GM19324 (cell line): ENCODE data around the gene UHRF1.
A peak's percentile ranks its signal among the peaks of the same experiment; 100 is the strongest.
"Not testable (repeated sequence)": the region's sequence is repeated elsewhere in the genome, so short reads cannot be mapped to it uniquely, and the experiment has no call there.

Source experiments
- ATAC-seq: cut with Tn5 transposase; IDR thresholded peaks from one replicate; pipeline ENCODE4 v1.9.1; 2021; ENCODE audit warnings: mild to moderate bottlenecking, moderate library complexity; ENCODE audit not compliant: unreplicated experiment, low FRiP score

Gene UHRF1

DNA sequence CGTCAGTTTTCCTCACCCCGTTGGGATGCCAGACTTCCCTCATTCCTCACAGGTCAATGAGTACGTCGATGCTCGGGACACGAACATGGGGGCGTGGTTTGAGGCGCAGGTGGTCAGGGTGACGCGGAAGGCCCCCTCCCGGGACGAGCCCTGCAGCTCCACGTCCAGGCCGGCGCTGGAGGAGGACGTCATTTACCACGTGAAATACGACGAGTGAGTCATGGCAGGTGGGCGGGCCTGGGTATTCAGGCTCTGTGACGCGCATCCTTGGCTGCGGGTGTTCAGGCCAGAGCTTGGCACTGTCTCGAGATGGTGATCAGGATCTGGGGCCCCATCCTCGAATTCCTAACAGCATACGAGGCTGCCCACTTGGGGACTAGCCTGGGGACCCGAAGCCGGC is 21.4 kb downstream of the UHRF1 start:
- ATAC-seq, result no peak

DNA sequence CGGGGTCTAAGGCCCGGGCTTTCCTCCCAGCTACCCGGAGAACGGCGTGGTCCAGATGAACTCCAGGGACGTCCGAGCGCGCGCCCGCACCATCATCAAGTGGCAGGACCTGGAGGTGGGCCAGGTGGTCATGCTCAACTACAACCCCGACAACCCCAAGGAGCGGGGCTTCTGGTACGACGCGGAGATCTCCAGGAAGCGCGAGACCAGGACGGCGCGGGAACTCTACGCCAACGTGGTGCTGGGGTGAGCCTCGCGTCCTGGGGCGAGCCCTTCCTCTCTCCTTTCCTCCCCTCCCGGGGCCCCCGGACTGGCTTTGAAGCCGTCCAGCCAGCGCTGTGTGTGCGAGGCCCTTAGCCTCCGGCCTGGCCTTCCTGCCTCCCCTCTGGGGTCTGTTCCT is 23.4 kb downstream of the UHRF1 start:
- no peak for ATAC-seq

DNA sequence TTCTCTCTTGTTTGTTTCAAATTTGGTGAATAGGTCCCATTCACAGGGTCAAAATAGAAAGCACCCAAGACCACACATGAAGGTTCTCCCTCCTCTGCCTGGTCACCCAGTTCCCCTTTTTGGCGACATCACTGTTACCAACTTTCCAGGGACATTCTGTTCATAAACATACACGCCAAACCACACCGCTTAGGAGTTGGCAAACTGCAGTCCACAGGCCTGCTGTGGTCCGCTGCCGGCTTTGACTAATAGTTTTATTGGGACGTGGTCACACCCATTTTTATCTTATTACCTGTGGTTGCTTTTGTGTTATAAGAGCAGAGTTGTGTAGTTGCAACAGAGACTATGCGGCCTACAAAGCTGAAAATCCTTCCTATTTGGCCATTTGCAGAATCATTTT is 24.2 kb downstream of the UHRF1 start:
- ATAC-seq, result no peak

DNA sequence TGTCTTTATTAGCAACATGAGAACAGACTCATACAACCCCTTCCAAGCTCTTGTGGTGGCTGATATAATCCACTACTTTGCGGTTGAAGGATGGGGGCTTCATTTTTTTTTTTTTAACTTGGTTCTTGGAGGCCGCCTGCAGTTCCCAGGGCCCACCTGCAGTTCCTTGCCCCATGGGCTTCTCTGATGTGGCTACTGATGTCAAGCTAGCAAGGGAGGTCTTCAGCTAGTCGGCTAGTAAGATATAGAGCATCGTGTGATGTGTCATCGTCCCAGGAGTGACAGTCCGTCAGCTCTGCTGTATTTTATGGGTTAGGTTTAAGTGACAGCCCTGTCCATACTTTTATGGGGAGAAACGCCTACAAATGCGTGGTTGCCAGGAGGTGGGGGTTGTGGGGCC is 26.1 kb downstream of the UHRF1 start:
- ATAC-seq, result no peak

DNA sequence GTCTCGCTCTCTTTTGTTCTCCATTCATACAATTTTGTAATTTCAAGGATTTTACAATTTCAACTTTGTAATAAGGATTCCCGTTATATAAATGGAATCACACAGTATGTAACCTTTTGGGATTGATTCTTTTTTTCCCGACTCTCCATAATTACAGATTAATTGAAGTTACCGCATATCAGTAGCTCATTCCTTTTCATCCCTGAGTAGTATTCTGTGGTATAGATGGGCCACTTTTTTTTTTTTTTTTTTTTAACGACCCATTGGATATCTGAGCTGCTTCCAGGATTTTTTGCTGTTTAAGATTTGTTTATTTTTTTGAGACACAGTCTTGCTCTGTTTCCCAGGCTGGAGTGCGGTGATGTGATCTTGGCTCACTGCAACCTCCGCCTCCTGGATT is 27.8 kb downstream of the UHRF1 start:
- ATAC-seq, result no peak

DNA sequence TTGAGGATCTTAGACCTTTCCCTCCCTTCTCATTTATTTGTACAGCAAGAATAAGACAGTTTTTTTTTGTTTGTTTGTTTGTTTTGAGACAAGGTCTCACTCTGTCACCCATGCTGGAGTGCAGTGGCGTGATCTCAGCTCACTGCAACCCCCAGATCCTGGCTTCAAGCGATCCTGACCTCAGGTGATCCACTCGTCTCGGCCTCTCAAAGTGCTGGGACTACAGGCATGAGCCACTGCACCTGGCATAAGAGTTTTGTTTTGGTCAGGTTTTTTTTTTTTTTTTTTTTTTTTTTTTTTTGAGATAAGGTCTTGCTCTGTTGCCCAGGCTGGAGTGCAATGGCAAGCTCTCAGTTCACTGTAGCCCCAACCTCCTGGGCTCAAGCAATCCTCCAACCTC is 29.2 kb downstream of the UHRF1 start:
- not testable (repeated sequence) for ATAC-seq

DNA sequence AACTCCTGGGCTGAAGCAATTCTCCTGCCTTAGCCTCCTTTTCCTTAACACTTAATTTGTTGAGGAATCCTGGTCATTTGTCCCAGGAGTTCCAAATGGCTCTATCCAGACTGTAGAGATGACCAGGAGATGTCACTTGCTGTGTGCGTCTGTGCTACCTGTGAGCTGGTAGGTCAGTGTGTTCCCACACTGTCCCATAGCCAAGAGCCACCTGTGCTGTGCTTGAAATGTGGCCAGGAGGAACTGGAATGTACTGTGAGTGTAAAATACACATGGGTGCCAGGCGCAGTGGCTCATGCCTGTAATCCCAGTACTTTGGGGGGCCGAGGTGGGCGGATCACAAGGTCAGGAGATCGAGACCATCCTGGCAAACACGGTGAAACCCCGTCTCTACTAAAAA is 30.2 kb downstream of the UHRF1 start:
- ATAC-seq, result no peak

DNA sequence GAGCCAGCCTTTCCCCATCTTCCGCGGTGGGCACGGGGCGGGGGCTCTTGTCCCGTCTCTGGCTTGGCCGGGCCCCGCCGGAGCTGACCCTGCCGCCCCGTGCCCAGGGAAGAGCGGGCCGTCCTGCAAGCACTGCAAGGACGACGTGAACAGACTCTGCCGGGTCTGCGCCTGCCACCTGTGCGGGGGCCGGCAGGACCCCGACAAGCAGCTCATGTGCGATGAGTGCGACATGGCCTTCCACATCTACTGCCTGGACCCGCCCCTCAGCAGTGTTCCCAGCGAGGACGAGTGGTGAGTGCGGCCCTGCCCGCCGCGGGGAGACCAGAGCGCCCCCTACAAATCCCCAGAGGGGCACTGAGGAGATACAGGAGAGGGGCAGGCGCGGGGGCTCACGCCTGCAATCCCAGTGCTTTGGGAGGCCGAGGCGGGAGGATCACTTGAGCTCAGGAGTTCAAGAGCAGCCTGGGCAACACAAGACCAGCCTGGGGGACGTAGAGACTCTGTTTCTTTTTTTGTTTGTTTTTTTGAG is 32.4 kb downstream of the UHRF1 start:
- not testable (repeated sequence) for ATAC-seq

DNA sequence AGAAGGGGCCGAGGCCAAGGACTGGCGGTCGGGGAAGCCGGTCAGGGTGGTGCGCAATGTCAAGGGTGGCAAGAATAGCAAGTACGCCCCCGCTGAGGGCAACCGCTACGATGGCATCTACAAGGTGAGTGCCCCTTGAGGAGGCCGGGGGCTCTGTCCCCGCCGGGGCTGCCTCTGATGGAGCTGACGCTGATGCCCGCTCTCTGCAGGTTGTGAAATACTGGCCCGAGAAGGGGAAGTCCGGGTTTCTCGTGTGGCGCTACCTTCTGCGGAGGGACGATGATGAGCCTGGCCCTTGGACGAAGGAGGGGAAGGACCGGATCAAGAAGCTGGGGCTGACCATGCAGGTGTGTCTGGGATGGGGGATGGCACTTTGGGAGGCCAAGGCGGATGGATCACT is 41.3 kb downstream of the UHRF1 start:
- not testable (repeated sequence) for ATAC-seq

DNA sequence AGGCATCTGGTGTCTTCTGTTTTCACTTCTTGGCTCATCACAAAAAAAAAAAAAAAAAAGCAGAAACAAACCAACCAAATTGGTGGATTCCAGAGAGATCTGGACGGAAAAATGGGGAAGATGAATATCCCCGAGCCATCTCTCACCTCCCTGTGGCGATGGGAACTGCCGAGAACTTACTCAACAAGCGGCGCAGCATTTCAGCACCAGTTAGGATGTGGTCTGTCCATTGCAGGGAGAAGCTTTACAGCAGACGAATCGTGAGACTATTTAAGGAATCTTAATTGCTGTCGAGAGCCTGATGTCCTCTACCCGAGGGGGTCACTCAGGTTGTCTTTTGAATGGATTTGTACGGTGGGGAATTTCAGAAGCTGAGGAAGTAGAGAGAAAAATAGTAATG is 42.4 kb downstream of the UHRF1 start:
- no peak for ATAC-seq

DNA sequence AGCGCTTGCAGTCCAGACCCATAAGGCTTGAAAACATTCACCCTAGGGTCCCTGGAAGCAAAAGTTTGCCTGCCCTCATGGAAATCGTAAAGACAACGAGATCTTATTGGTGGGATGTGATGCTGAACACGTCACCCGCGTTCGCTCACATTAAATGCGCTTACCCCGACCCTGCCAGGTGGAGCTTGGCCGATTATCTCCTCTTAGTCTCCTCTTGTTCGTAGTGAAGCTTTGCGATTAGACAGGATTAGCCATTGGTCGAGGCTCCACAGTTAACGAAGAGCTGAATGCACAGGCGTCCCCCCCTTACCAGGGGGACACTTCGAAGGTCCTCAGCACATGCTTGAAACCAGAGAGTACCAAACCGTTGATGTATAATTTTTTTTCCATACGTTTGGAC is 43.6 kb downstream of the UHRF1 start:
- no peak for ATAC-seq

DNA sequence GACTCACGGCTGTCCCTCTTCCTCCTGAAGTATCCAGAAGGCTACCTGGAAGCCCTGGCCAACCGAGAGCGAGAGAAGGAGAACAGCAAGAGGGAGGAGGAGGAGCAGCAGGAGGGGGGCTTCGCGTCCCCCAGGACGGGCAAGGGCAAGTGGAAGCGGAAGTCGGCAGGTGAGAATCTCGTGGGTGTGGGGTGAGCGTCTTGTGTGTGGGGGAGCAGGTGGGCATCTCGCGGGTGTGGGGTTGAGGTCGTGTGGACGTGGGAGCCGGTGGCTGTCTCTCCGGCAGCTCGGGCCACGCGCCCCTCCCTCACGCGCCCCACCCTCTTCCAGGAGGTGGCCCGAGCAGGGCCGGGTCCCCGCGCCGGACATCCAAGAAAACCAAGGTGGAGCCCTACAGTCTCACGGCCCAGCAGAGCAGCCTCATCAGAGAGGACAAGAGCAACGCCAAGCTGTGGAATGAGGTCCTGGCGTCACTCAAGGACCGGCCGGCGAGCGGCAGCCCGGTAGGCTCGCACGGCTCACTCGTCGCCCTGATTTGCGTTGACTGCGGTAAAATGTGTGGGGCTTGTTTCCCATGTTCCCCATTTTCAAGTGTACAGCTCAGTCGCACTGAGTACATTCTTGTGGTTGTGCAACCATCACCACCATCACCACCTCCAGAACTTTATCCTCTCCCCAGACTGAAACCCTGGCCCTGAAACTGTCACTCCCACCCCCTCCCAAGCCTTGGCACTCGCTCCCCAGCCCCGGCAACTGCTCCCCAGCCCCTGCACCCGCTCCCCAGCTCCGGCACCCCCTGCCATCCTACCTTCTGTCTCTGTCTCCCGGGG is 45.2 kb downstream of the UHRF1 start:
- ATAC-seq, result not testable (repeated sequence)

DNA sequence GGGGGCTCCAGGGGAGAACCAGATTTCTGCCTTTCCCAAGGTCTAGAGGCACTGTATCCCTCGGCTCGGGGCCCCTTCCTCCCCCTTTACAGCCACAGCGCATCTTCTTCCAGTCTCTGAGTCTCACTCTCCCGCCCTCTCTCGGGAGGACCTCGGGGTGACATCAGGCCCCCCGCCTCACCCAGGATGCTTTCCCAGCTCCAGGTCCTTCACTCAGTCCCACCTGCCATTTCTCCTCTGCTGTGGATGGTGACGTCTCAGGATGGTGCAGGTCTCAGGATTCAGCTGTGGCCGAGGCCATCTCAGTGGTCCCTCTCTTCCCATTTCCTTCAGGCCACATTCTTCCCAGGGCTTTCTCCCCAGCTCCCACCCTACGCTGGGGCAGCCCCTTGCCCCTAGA is 46.0 kb downstream of the UHRF1 start:
- no peak for ATAC-seq

DNA sequence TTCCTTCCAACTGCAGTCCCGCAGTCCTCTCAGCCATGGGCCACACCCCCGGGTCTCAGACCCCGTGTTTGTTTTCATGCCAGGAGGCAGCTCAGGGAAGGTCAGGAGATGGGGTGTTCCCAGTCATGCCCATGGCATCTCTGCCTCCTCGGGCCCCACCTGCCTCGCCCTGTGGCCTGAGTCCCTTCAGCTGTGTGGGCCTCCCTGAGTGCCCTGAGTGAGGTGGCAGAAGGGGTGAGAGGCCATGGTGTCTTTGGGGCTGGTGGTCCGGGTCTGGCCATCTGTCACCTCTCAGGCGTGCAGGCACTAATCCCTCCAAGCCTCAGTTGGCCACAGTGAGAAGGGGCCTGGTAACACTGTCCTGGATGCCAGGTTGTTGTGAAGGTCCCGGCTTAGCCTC is 48.7 kb downstream of the UHRF1 start:
- ATAC-seq, result no peak

DNA sequence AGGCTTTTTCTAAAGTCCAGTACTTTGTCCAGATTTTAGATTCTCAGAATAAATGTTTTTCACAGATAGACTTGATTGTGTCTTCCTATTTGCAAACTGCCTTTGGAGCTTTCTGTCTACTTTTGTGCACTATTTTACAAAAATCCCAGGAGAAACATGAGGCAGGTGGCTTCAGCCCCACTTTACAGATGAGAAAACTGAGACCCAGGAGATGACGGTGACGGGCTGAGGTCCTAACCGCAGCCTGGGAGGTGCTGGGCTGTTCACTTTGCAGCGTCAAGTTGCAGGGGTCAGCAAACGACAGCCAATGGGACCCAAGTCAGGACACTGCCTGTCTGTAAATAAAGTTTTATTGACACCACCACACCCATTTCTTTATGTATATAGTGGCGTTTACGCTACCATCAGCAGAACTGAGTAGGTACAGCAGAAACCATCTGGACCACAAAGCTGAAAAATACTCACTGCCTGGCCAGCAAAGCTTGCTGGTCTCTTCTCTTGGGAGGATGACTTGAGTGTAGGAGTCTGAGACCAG is 52.9 kb downstream of the UHRF1 start:
- no peak for ATAC-seq

DNA sequence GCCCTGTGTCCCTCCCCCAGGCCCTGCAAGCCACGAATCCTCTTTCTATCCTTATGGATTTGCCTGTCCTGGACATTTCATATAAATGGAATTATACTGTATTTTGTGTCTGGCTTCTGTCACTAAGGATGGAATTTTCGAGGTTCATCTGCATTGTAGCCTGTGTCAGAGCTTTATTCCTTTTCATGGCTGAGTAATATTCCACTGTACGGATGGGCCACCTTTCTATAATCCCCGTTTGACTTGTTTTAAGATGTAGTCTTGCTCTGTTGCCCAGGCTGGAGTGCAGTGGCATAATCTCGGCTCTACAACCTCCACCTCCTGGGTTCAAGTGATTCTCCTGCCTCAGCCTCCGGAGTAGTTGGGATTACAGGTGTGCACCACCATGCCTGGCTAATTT is 55.8 kb downstream of the UHRF1 start:
- no peak for ATAC-seq

DNA sequence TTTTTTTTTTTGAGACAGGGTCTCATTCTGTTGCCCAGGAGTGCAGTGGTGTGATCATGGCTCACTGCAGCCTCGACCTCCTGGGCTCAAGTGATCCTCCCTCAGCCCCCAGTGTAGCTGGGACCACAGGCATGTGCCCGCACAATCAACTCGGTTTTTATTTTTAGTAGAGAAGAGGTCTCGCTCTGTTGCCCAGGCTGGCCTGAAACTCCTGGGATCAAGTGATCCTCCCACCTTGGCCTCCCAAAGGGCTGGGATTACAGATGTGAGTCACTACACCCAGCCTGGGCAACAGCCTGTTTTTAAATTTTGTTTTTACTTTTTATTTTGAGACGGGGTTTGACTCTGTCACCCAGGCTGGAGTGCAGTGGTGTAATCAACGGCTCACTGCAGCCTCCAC is 57.3 kb downstream of the UHRF1 start:
- ATAC-seq, result no peak

DNA sequence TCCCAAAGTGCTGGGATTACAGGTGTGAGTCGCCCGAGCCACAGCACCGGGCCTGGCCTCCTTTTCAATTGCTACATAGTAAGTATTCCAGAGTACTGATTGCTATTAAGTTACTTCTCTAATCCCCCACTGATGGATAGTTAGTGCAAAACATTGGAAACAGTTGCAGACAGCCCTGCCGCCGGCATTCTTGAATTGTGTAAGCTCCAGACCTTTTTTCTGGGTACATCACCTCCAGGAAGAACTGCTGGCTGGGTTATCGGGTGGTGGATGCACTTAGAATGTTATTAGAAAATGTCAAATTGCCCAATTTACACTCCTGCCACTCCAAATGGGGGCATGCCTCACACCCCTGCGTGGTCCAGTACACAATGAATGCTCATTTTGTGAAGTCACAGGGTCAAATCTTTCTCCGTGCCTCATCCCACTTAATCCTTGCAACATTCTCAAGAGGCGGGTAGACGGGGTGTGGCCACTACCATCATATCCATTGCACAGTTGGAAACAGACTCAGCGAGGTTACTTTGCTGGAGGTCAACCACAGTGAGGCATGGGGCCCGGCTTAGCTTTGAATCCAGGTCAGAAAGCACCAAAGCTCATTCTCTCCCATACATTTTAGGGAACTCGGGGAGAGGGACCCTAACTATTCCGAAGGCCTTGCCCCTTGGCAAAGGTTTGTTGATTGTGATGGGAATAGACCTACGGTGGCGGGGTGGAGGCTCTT is 58.6 kb downstream of the UHRF1 start:
- ATAC-seq, result no peak

DNA sequence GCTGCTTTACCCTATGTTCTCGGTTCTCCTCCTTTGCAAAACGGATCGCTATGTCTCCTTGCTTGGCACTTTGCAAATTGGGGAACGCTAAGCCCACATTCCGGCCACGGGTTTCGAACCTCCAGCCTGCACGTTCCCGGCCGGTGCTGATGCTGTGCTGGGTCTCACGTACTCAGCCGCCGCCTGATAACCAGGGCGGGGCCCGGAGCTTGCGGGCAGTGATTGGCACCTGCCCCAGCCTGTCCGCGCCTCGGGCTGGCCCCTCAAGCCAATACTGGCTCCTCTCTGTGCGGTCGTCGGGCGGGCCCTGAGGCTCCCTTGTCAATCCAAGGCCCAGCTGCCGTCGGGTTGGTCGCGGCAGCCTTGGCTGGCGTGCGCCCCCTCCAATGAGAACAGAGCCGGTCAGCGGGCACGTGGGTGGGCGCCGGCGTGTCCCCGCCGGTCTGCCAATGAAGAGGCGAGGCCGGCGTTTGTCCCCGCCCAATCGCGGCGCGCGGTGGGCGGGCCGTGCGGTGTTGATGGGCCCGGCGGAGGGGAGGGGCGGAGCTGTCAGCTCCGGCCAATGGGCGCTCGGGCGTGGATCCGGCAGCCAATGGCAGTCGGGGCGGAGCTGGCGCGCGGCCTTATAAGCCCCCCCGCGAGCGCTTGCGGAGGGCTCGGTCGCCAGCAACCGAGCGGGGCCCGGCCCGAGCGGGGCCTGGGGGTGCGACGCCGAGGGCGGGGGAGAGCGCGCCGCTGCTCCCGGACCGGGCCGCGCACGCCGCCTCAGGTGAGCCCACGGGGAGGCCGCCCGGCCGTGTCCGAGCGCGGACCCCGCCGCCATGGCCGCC is 59.4 kb downstream of the UHRF1 start, which contains the start of gene KDM4B:
KDM4B (plus strand) TSS at position 652 of the 830 bp plus-strand sequence. CDS start 63,778 bp downstream, outside the sequence.
- peak; percentile 94 for ATAC-seq

DNA sequence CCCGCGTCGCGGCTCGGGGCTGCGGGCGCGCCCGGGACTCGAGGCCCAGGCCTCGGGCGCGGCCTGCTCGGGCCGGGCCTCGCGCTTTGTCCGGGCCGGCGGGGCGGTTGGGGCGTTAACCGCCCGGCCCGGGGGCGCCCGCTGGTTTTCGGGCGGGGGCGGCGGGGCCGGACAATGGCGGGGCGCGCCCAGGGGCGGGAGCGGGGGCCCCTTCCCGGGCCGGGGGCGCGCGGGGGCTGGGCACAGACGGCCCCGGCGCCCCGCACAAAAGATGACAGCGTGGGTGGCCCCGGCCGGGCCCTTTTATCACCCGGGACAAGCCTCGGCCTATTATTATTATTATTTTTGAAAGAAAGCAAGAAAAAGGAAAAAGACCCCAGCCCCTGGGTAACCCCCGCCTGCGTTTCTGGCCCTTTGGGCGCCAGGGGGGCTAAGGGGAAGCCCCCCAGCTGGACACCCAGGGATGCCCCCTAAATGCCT is 60.0 kb downstream of the UHRF1 start:
- ATAC-seq, result peak; percentile 20
